DND-41 (cell line): Measurements from ENCODE around the gene SERPINC1.

ENCODE experiments used
- ATAC-seq: fragments of 200-7000 bp; cut with Tn5 transposase; 3 replicates; pipeline ENCODE4 v1.9.1; 2021; ENCODE audit warnings: low read depth; ENCODE audit not compliant: insufficient read depth
- DNase-seq: peaks from one replicate; pipeline ENCODE4 v3.0.0-alpha.2; 2020
- H2AFZ ChIP-seq: 2 replicates; pipeline ENCODE4 v1.6.0; 2012; ENCODE audit warnings: low read depth, low read length
- H3K27ac ChIP-seq: 2 replicates; pipeline ENCODE4 v1.5.1; 2012; ENCODE audit warnings: low read length, inconsistent platforms
- H3K27me3 ChIP-seq: fragments of 200-600 bp; sonication (generic); 2 replicates; pipeline ENCODE4 v1.6.0; 2012; ENCODE audit warnings: low read length, mild to moderate bottlenecking, inconsistent platforms; ENCODE audit not compliant: insufficient read depth, poor library complexity
- H3K36me3 ChIP-seq: 2 replicates; pipeline ENCODE4 v1.5.1; 2012; ENCODE audit warnings: low read length, inconsistent platforms; ENCODE audit not compliant: insufficient read depth
- H3K4me1 ChIP-seq: 2 replicates; pipeline ENCODE4 v1.5.1; 2012; ENCODE audit warnings: mild to moderate bottlenecking, low read length; ENCODE audit not compliant: insufficient read depth
- H3K4me2 ChIP-seq: 2 replicates; pipeline ENCODE4 v1.6.0; 2012; ENCODE audit warnings: mild to moderate bottlenecking, moderate library complexity, low read length, inconsistent platforms; ENCODE audit not compliant: insufficient read depth
- H3K4me3 ChIP-seq, 2 experiments: fragments of 200-600 bp in 1 of 2; shearing (Covaris generic) in 1 of 2; 2 replicates each; pipeline ENCODE4 v1.5.1; 2012 to 2016; ENCODE audit warnings: inconsistent platforms in 2 of 2, low read length in 2 of 2, mild to moderate bottlenecking in 2 of 2, low read depth in 1 of 2, moderate library complexity in 1 of 2
- H3K79me2 ChIP-seq: 2 replicates; pipeline ENCODE4 v1.6.0; 2012; ENCODE audit warnings: low read length, inconsistent platforms; ENCODE audit not compliant: insufficient read depth
- H3K9ac ChIP-seq: 2 replicates; pipeline ENCODE4 v1.6.0; 2012; ENCODE audit warnings: low read depth, mild to moderate bottlenecking, inconsistent platforms, low read length, moderate library complexity
- H3K9me3 ChIP-seq: 2 replicates; pipeline ENCODE4 v1.5.1; 2012; ENCODE audit warnings: low read length, moderate library complexity, mild to moderate bottlenecking, inconsistent platforms; ENCODE audit not compliant: insufficient read depth, severe bottlenecking
- H4K20me1 ChIP-seq: 2 replicates; pipeline ENCODE4 v1.6.0; 2012; ENCODE audit warnings: low read length; ENCODE audit not compliant: insufficient read depth
- EZH2 ChIP-seq: IDR thresholded peaks from 3 replicates; pipeline ENCODE4 v1.6.1; 2012; ENCODE audit warnings: borderline replicate concordance, low read depth, mild to moderate bottlenecking, moderate library complexity, low read length, inconsistent platforms; ENCODE audit not compliant: severe bottlenecking
- TF ChIP-seq, protein P1 (sequence below): IDR thresholded peaks from 2 replicates; pipeline ENCODE4 v1.5.1; 2012; ENCODE audit warnings: borderline replicate concordance, low read length, moderate library complexity, mild to moderate bottlenecking; ENCODE audit not compliant: poor library complexity, severe bottlenecking; ENCODE audit errors: extremely low read depth

Gene SERPINC1

GRCh38 chr1:173888749-173889148 lies 28.4 kb downstream of the SERPINC1 start:
- H3K4me3 ChIP-seq, result no peak overlapping the region
- no peaks in the 10 kb centered on the region for H3K27me3 ChIP-seq
- DNase-seq (no peak), ATAC-seq (no peak)
- no peak overlapping the region for H3K9ac ChIP-seq
- no peaks in the 10 kb centered on the region for H4K20me1 ChIP-seq
- peaks cover 29% of the 10 kb centered on the region for H3K36me3 ChIP-seq
- H3K27ac ChIP-seq, result no peak overlapping the region
- H2AFZ ChIP-seq, result no peak overlapping the region
- TF ChIP-seq EZH2, result no peak
- TF ChIP-seq, protein P1, sequence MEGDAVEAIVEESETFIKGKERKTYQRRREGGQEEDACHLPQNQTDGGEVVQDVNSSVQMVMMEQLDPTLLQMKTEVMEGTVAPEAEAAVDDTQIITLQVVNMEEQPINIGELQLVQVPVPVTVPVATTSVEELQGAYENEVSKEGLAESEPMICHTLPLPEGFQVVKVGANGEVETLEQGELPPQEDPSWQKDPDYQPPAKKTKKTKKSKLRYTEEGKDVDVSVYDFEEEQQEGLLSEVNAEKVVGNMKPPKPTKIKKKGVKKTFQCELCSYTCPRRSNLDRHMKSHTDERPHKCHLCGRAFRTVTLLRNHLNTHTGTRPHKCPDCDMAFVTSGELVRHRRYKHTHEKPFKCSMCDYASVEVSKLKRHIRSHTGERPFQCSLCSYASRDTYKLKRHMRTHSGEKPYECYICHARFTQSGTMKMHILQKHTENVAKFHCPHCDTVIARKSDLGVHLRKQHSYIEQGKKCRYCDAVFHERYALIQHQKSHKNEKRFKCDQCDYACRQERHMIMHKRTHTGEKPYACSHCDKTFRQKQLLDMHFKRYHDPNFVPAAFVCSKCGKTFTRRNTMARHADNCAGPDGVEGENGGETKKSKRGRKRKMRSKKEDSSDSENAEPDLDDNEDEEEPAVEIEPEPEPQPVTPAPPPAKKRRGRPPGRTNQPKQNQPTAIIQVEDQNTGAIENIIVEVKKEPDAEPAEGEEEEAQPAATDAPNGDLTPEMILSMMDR, result no peak
- H3K4me2 ChIP-seq, result no peak overlapping the region
- no peaks in the 10 kb centered on the region for H3K79me2 ChIP-seq
- no peaks in the 10 kb centered on the region for H3K4me1 ChIP-seq
- H3K9me3 ChIP-seq, result no peaks in the 10 kb centered on the region

GRCh38 chr1:173887627-173888026 lies 29.5 kb downstream of the SERPINC1 start:
- H3K27ac ChIP-seq, result no peak overlapping the region
- no peak overlapping the region for H2AFZ ChIP-seq
- H4K20me1 ChIP-seq, result no peaks in the 10 kb centered on the region
- no peak for TF ChIP-seq EZH2
- TF ChIP-seq, protein P1, result no peak
- no peaks in the 10 kb centered on the region for H3K27me3 ChIP-seq
- no peak overlapping the region for H3K4me2 ChIP-seq
- peaks cover 29% of the 10 kb centered on the region for H3K36me3 ChIP-seq
- no peak overlapping the region for H3K9ac ChIP-seq
- no peak for ATAC-seq
- no peaks in the 10 kb centered on the region for H3K4me1 ChIP-seq
- no peak for DNase-seq
- H3K9me3 ChIP-seq, result no peaks in the 10 kb centered on the region
- no peaks in the 10 kb centered on the region for H3K79me2 ChIP-seq
- H3K4me3 ChIP-seq, result no peak overlapping the region

DNA sequence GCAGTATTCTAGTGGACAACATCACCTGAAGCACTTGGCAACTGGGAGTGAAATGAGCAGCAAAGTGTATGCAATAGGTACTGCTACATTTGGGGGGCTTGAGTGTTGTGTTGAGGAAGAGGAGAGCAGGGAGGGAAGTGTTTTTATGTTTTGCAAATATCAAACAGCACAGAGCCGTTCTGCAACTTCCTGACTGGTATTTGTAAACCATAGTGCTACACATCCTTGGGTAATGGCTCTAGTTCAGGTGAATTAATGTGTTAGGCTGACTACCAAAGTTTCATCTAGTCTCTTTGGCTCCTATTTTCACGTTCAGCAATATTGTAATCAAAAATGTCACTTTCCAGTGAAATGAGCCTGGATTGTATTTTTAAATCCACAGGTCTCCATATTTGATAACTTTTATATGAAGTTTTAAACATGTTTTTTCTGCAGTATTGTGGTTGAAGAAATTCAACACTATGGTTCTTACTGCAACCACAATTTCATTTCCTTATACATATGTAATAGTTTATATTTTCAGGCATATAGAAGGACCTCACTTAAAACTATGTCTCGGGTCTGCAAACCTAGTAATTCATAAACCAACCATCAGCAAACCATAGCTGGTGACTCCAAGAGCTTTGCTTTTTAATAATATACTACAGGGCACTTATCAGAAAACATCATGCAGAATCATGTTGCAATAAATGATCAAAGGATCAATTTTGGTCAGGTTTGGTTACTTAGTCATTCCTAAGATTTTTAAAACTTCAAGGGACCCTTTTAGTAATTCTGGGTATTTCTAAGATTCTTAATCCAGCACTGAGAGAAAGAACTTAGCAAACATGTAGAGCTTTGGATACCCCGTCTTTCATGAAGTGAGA lies 30.1 kb downstream of the SERPINC1 start:
- Histone ChIP-seq H3K4me1 (no peaks in the 10 kb centered on the region), H3K9me3 (no peaks in the 10 kb centered on the region), H3K36me3 (peaks cover 29% of the 10 kb centered on the region), H2AFZ (no peak overlapping the region), H3K4me3 (no peak overlapping the region), H3K27me3 (no peaks in the 10 kb centered on the region), H3K27ac (no peak overlapping the region), H3K4me2 (no peak overlapping the region), H3K9ac (no peak overlapping the region), H3K79me2 (no peaks in the 10 kb centered on the region), H4K20me1 (no peaks in the 10 kb centered on the region)
- ATAC-seq (no peak), DNase-seq (no peak)
- no peak for TF ChIP-seq EZH2
- TF ChIP-seq, protein P1, result no peak
